ENCODE measurements around the gene ERCC3. TPM values are rescaled to one million over a fixed set of nuclear protein-coding genes. Genes with fewer than 3 reads are reported as not detected.

ERCC3 gene
- total RNA-seq, 2 experiments from 2014 or later, result 40.0 to 44.0 TPM

DNA sequence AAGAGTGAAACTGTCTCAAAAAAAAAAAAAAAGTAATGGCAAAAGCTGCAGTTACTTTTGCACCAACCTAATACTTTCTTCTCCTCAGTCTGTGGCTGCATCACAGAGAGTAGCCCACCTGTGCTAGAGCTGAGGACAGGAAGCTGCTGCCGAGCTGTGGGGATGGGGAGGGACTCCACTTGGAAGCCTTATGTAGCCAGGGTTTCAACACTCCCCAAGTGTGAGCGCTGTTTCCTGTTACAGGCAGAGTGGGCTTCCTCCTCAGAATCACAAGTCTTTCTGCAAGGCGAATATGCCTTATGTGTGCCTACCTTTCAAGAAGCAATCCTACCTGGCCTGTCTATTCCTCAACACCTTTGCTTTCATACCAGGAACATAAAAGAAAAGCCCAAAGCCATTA, 37.6 kb downstream of the ERCC3 start:
- TF ChIP-seq, protein P1, sequence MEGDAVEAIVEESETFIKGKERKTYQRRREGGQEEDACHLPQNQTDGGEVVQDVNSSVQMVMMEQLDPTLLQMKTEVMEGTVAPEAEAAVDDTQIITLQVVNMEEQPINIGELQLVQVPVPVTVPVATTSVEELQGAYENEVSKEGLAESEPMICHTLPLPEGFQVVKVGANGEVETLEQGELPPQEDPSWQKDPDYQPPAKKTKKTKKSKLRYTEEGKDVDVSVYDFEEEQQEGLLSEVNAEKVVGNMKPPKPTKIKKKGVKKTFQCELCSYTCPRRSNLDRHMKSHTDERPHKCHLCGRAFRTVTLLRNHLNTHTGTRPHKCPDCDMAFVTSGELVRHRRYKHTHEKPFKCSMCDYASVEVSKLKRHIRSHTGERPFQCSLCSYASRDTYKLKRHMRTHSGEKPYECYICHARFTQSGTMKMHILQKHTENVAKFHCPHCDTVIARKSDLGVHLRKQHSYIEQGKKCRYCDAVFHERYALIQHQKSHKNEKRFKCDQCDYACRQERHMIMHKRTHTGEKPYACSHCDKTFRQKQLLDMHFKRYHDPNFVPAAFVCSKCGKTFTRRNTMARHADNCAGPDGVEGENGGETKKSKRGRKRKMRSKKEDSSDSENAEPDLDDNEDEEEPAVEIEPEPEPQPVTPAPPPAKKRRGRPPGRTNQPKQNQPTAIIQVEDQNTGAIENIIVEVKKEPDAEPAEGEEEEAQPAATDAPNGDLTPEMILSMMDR (IDR thresholded peaks at IDR 0.05), result no peak
- no peak overlapping the region for H3K4me3 ChIP-seq (ENCODE audit: low read length)
- no peak overlapping the region for H3K27ac Mint-ChIP-seq
- ChIA-PET POLR2A (interaction anchor here (0.9 kb wide), 1 partner anchor 37 kb away, joined by 3 read pairs; no protein-coding TSS in a partner anchor), CTCF (no interaction called here)
- peaks cover 52% of the 10 kb centered on the region for H3K36me3 ChIP-seq (ENCODE audit: insufficient read depth, low read length)
- no peaks in the 10 kb centered on the region for H3K9me3 ChIP-seq (ENCODE audit: control insufficient read depth in 1 of 2, insufficient read depth in 1 of 2, low read length in 2 of 2)
- H3K27me3 ChIP-seq (ENCODE audit: control insufficient read depth in 1 of 2, insufficient read depth in 2 of 2, low read length in 2 of 2), result no peaks in the 10 kb centered on the region
- H3K9me3 Mint-ChIP-seq, result no peaks in the 10 kb centered on the region
- peaks cover 66% of the 10 kb centered on the region for H3K36me3 Mint-ChIP-seq (ENCODE audit: low read depth)
- no peak overlapping the region for H3K27ac ChIP-seq (ENCODE audit: low read depth in 1 of 2, low read length in 2 of 2)
- H3K4me3 Mint-ChIP-seq, result no peak overlapping the region
- DNase-seq (no peak), ATAC-seq (ENCODE audit: poor library complexity) (no peak)
- H3K4me1 ChIP-seq (ENCODE audit: insufficient read depth, low read length), result no peaks in the 10 kb centered on the region
- no peaks in the 10 kb centered on the region for H3K4me1 Mint-ChIP-seq (ENCODE audit: low read depth)
- intact Hi-C loops (cut with DNase I, micrococcal nuclease), result no loop called here
- H3K27me3 Mint-ChIP-seq, result no peaks in the 10 kb centered on the region

DNA sequence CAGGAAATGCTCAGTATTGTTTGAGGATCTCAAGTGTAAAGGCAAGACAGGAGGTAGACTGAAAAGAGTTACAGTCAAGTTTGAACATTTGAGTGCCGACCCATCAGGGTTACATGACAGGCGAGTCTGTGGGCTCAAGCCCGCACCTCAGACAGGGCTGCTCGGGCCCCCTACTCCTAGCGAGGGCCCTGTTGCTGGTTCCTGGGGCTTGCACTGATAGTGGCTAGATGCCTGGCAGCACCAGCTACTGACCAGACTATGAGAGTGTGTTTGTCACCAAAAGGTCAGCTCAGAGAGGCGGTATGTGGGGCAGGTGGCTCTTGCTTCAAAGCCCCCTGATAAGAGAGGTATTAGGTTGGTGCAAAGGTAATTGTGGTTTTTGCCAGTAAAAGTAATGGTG, 38.2 kb downstream of the ERCC3 start:
- Mint-ChIP-seq H3K27ac (no peak overlapping the region), H3K9me3 (no peaks in the 10 kb centered on the region), H3K36me3 (ENCODE audit: low read depth) (peaks cover 63% of the 10 kb centered on the region), H3K4me3 (no peak overlapping the region), H3K4me1 (ENCODE audit: low read depth) (no peaks in the 10 kb centered on the region), H3K27me3 (no peaks in the 10 kb centered on the region)
- H3K9me3 ChIP-seq (ENCODE audit: control insufficient read depth in 1 of 2, insufficient read depth in 1 of 2, low read length in 2 of 2), result no peaks in the 10 kb centered on the region
- CTCF ChIA-PET, result no interaction called here
- ATAC-seq (ENCODE audit: poor library complexity), result no peak
- no peaks in the 10 kb centered on the region for H3K27me3 ChIP-seq (ENCODE audit: control insufficient read depth in 1 of 2, insufficient read depth in 2 of 2, low read length in 2 of 2)
- H3K4me3 ChIP-seq (ENCODE audit: low read length), result no peak overlapping the region
- intact Hi-C loops (cut with DNase I, micrococcal nuclease), result no loop called here
- no peak overlapping the region for H3K27ac ChIP-seq (ENCODE audit: low read depth in 1 of 2, low read length in 2 of 2)
- H3K36me3 ChIP-seq (ENCODE audit: insufficient read depth, low read length), result peaks cover 45% of the 10 kb centered on the region
- H3K4me1 ChIP-seq (ENCODE audit: insufficient read depth, low read length), result no peaks in the 10 kb centered on the region
- POLR2A ChIA-PET, result interaction anchor here (0.9 kb wide), 1 partner anchor 38 kb away, joined by 3 read pairs; no protein-coding TSS in a partner anchor
- DNase-seq, result no peak
- TF ChIP-seq, protein P1 (IDR thresholded peaks at IDR 0.05), result no peak

DNA sequence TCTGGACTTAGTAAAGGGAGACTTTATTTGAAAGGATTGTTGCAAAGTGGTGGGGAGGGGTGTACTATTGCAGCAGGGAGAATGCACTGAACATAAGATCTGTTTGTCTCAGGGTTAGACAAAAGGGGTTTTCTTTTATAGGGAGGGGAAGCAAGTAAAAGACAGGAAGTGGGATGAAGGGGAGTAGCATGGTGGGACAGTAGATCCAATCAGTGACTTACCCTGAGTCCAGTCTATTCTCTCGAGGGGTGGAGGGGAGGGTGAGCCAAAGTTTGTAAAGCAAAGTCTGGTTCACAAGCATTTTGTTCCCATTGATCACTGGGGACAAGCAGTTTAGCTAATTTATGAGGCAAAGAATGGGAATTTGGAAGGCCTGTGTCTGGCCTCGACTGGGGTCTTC, 38.8 kb downstream of the ERCC3 start:
- Mint-ChIP-seq H3K36me3 (ENCODE audit: low read depth) (peaks cover 57% of the 10 kb centered on the region), H3K27ac (no peak overlapping the region), H3K9me3 (no peaks in the 10 kb centered on the region), H3K27me3 (no peaks in the 10 kb centered on the region), H3K4me3 (no peak overlapping the region), H3K4me1 (ENCODE audit: low read depth) (no peaks in the 10 kb centered on the region)
- ATAC-seq (ENCODE audit: poor library complexity) (no peak), DNase-seq (no peak)
- ChIA-PET CTCF (no interaction called here), POLR2A (interaction anchor here (0.9 kb wide), 1 partner anchor 38 kb away, joined by 3 read pairs; no protein-coding TSS in a partner anchor)
- no peaks in the 10 kb centered on the region for H3K9me3 ChIP-seq (ENCODE audit: control insufficient read depth in 1 of 2, insufficient read depth in 1 of 2, low read length in 2 of 2)
- TF ChIP-seq, protein P1 (IDR thresholded peaks at IDR 0.05), result no peak
- no peaks in the 10 kb centered on the region for H3K27me3 ChIP-seq (ENCODE audit: control insufficient read depth in 1 of 2, insufficient read depth in 2 of 2, low read length in 2 of 2)
- H3K4me1 ChIP-seq (ENCODE audit: insufficient read depth, low read length), result no peaks in the 10 kb centered on the region
- no peak overlapping the region for H3K27ac ChIP-seq (ENCODE audit: low read depth in 1 of 2, low read length in 2 of 2)
- H3K36me3 ChIP-seq (ENCODE audit: insufficient read depth, low read length), result peaks cover 40% of the 10 kb centered on the region
- intact Hi-C loops (cut with DNase I, micrococcal nuclease), result no loop called here
- no peak overlapping the region for H3K4me3 ChIP-seq (ENCODE audit: low read length)
